Naive thymus-derived CD4-positive, alpha-beta T cell (primary cell): Measurements from ENCODE around the gene VAV3. TPM values are rescaled to one million over a fixed set of nuclear protein-coding genes. Genes with fewer than 3 reads are reported as not detected.
"Not testable (repeated sequence)": the region's sequence is repeated elsewhere in the genome, so short reads cannot be mapped to it uniquely, and the experiment has no call there.

Experiments used
- ATAC-seq: fragments of 150-1000 bp; cut with Tn5 transposase; 2 replicates; pipeline ENCODE4 v1.10.0; 2021; ENCODE audit warnings: mild to moderate bottlenecking, moderate library complexity
- CTCF ChIA-PET: fragments of 350-600 bp; sonication (Branson Sonifier 250); formaldehyde crosslinking; loops from one replicate; lab custom pipeline; 2021; ENCODE audit warnings: antibody characterized with exemption; lab: Charles Lee
- POLR2A ChIA-PET: fragments of 350-600 bp; sonication (Branson Sonifier 250); formaldehyde crosslinking; loops from one replicate; lab custom pipeline; 2021; ENCODE audit warnings: antibody characterized with exemption, inconsistent platforms; lab: Charles Lee
- DNase-seq, 9 donors: peaks; one replicate each; pipeline versions ENCODE4 v3.0.0 to v3.0.0-alpha.2; 2020 to 2022; ENCODE audit warnings: mixed read lengths in 1 of 9
- H3K27ac ChIP-seq: one replicate; pipeline ENCODE4 v1.7.0; 2013; ENCODE audit warnings: mild to moderate bottlenecking, low read depth, low read length, moderate library complexity
- H3K27me3 ChIP-seq, 2 donors: one replicate each; pipeline ENCODE4 v1.7.0; 2013; ENCODE audit warnings: low read length in 2 of 2, mild to moderate bottlenecking in 2 of 2, moderate library complexity in 2 of 2; ENCODE audit not compliant: control insufficient read depth in 2 of 2, insufficient read depth in 2 of 2
- H3K36me3 ChIP-seq, 3 experiments: 1 replicate in 2 of 3; 2 replicates in 1 of 3; pipeline ENCODE4 v1.7.0; 2013; ENCODE audit warnings: low read length in 3 of 3, mild to moderate bottlenecking in 3 of 3, moderate library complexity in 1 of 3; ENCODE audit not compliant: insufficient read depth in 3 of 3, control insufficient read depth in 2 of 3
- H3K4me1 ChIP-seq, 2 donors: one replicate each; pipeline ENCODE4 v1.7.0; 2013; ENCODE audit warnings: low read length in 2 of 2, mild to moderate bottlenecking in 2 of 2, moderate library complexity in 1 of 2; ENCODE audit not compliant: control insufficient read depth in 2 of 2, insufficient read depth in 2 of 2
- H3K4me3 ChIP-seq: 2 replicates; pipeline ENCODE4 v1.7.0; 2013; ENCODE audit warnings: mild to moderate bottlenecking, low read length
- H3K9me3 ChIP-seq, 3 experiments: 1 replicate in 2 of 3; 2 replicates in 1 of 3; pipeline ENCODE4 v1.7.0; 2013; ENCODE audit warnings: low read length in 3 of 3; ENCODE audit not compliant: control insufficient read depth in 2 of 3
- H3K27ac Mint-ChIP-seq, 9 donors: one replicate each; pipeline ENCODE4 v1.8.0; 2020 to 2022; ENCODE audit warnings: mixed read lengths in 9 of 9, mild to moderate bottlenecking in 8 of 9, moderate library complexity in 5 of 9, inconsistent platforms in 2 of 9
- H3K27me3 Mint-ChIP-seq, 5 donors: one replicate each; pipeline ENCODE4 v1.8.0; 2021 to 2022; ENCODE audit warnings: mixed read lengths in 5 of 5, mild to moderate bottlenecking in 1 of 5
- H3K36me3 Mint-ChIP-seq, 5 donors: one replicate each; pipeline ENCODE4 v1.8.0; 2020 to 2022; ENCODE audit warnings: mixed read lengths in 5 of 5, mild to moderate bottlenecking in 3 of 5, inconsistent platforms in 1 of 5
- H3K4me1 Mint-ChIP-seq, 7 donors: one replicate each; pipeline ENCODE4 v1.8.0; 2020 to 2022; ENCODE audit warnings: mixed read lengths in 7 of 7, mild to moderate bottlenecking in 3 of 7, inconsistent platforms in 1 of 7
- H3K4me3 Mint-ChIP-seq, 10 donors: one replicate each; pipeline ENCODE4 v1.8.0; 2020 to 2022; ENCODE audit warnings: mild to moderate bottlenecking in 10 of 10, mixed read lengths in 10 of 10, moderate library complexity in 6 of 10, inconsistent platforms in 2 of 10
- H3K9me3 Mint-ChIP-seq, 11 donors: one replicate each; pipeline ENCODE4 v1.8.0; 2020 to 2022; ENCODE audit warnings: mixed read lengths in 11 of 11, mild to moderate bottlenecking in 4 of 11, inconsistent platforms in 1 of 11, moderate library complexity in 1 of 11
- intact Hi-C, 2 donors: fragments of 100-400 bp; cut with micrococcal nuclease; formaldehyde crosslinking; loops; one replicate each; pipeline ENCODE4 v1.15.1; 2023
- polyA plus RNA-seq, 2 donors: library from polyadenylated mRNA; unstranded; fragments of 300-500 nt; fragmentation: Illumina TruSeq; gene quantifications; one replicate each; pipeline ENCODE4 v1.2.3, GENCODE V29; 2021
- total RNA-seq, 6 experiments: library from RNA in 5 of 6; stranded (reverse) in 5 of 6; gene quantifications; 1 replicate in 5 of 6; 2 replicates in 1 of 6; pipeline ENCODE4 v1.2.3 and lab custom pipeline; 2021 to 2026

Gene VAV3
- total and polyA plus RNA-seq, 7 experiments from 2014 or later: 1.3 to 23.2 (median 2.7) TPM

DNA sequence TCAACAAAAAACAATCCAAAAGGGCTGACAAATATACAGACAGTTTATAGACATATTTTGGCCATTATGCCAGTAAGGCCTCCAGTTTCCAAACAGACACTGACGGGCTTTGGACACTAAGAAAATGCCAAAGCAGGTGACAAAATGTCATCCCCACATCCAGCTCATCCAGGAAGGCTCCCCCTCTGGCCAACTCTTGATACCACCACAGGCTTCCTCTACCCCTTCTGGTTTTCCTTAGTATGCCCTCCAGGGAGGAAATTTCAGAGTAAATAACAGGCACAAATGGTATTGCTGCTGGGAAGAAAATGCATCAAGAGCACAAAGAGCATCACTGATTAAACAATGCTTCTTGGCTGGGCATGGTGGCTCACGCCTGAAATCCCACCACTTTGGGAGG, 225.3 kb downstream of the VAV3 start:
- intact Hi-C loops: no loop called here
- H3K27me3 Mint-ChIP-seq: no peaks in the 10 kb centered on the region
- H3K27ac Mint-ChIP-seq: no peak overlapping the region
- ChIA-PET POLR2A (no interaction called here), CTCF (no interaction called here)
- Histone ChIP-seq H3K9me3 (no peaks in the 10 kb centered on the region), H3K36me3 (no peaks in the 10 kb centered on the region), H3K4me3 (no peak overlapping the region), H3K27ac (no peak overlapping the region), H3K27me3 (no peaks in the 10 kb centered on the region), H3K4me1 (no peaks in the 10 kb centered on the region)
- peaks cover 0 to 19% (median 5%) of the 10 kb centered on the region in 5 donors for H3K36me3 Mint-ChIP-seq
- no peak overlapping the region for H3K4me3 Mint-ChIP-seq
- peaks cover 0 to 3% (median 0%) of the 10 kb centered on the region in 7 donors for H3K4me1 Mint-ChIP-seq
- DNase-seq (no peak), ATAC-seq (no peak)
- peaks cover 0 to 3% (median 0%) of the 10 kb centered on the region in 11 donors for H3K9me3 Mint-ChIP-seq

DNA sequence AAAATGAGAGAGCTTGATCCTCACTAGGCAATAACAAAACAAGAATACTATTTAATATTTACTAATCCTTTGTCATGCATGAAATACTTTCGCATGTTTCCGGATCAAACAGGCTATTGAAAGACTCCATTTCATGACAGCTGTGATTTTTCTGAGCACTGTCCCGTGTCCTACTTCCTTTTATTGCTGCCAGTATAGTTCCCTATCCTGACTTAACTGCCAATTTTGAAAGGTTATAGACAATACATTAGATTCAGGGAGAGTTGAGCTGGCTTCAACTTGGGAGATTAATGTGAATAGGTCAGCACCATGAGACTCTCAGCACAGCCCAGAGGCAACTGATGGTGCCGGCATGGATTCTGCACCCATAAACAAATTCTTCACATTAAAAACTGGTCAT, 225.8 kb downstream of the VAV3 start:
- DNase-seq: no peak
- intact Hi-C loops: no loop called here
- no peak overlapping the region for H3K4me3 Mint-ChIP-seq
- CTCF ChIA-PET: no interaction called here
- peaks cover 0 to 4% (median 1%) of the 10 kb centered on the region in 11 donors for H3K9me3 Mint-ChIP-seq
- H3K27me3 ChIP-seq: no peaks in the 10 kb centered on the region
- H3K36me3 ChIP-seq: no peaks in the 10 kb centered on the region
- no peaks in the 10 kb centered on the region for H3K27me3 Mint-ChIP-seq
- POLR2A ChIA-PET: no interaction called here
- no peak overlapping the region for H3K4me3 ChIP-seq
- H3K4me1 Mint-ChIP-seq: peaks cover 0 to 3% (median 0%) of the 10 kb centered on the region in 7 donors
- ATAC-seq: peak; percentile 62
- H3K27ac ChIP-seq: no peak overlapping the region
- no peak overlapping the region for H3K27ac Mint-ChIP-seq
- H3K4me1 ChIP-seq: no peaks in the 10 kb centered on the region
- H3K9me3 ChIP-seq: no peaks in the 10 kb centered on the region
- peaks cover 0 to 19% (median 7%) of the 10 kb centered on the region in 5 donors for H3K36me3 Mint-ChIP-seq

DNA sequence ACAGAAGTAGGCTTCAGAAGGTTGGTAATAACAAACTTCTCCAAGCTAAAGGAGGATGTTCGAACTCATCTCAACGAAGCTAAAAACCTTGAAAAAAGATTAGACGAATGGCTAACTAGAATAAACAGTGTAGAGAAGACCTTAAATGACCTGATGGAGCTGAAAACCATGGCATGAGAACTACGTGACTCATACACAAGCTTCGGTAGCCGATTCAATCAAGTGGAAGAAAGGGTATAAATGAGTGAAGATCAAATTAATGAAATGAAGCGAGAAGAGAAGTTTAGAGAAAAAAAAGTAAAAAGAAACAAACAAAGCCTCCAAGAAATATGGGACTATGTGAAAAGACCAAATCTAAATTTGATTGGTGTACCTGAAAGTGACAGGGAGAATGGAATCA, 231.6 kb downstream of the VAV3 start:
- DNase-seq, H3K4me3 ChIP-seq, intact Hi-C loops, ATAC-seq, H3K27me3 ChIP-seq, CTCF ChIA-PET, H3K36me3 ChIP-seq, H3K4me1 Mint-ChIP-seq, H3K9me3 ChIP-seq, H3K27ac ChIP-seq, H3K4me3 Mint-ChIP-seq, H3K27me3 Mint-ChIP-seq, H3K4me1 ChIP-seq, H3K27ac Mint-ChIP-seq, POLR2A ChIA-PET: not testable (repeated sequence)
- Mint-ChIP-seq H3K36me3 (peaks cover 0 to 13% (median 12%) of the 10 kb centered on the region in 5 donors), H3K9me3 (peaks cover 0 to 10% (median 5%) of the 10 kb centered on the region in 11 donors)

GRCh38 chr1:107727866-107728265, 237.1 kb downstream of the VAV3 start:
- H3K4me1 ChIP-seq: no peaks in the 10 kb centered on the region
- DNase-seq (no peak), ATAC-seq (no peak)
- Mint-ChIP-seq H3K36me3 (peaks cover 0 to 9% (median 3%) of the 10 kb centered on the region in 5 donors), H3K4me1 (no peaks in the 10 kb centered on the region), H3K27me3 (no peaks in the 10 kb centered on the region), H3K4me3 (no peak overlapping the region), H3K27ac (no peak overlapping the region), H3K9me3 (no peaks in the 10 kb centered on the region)
- POLR2A ChIA-PET: no interaction called here
- H3K27me3 ChIP-seq: no peaks in the 10 kb centered on the region
- intact Hi-C loops: no loop called here
- CTCF ChIA-PET: no interaction called here
- no peaks in the 10 kb centered on the region for H3K9me3 ChIP-seq
- no peak overlapping the region for H3K27ac ChIP-seq
- H3K4me3 ChIP-seq: no peak overlapping the region
- H3K36me3 ChIP-seq: no peaks in the 10 kb centered on the region

GRCh38 chr1:107726860-107727259, 238.1 kb downstream of the VAV3 start:
- intact Hi-C loops: no loop called here
- no peaks in the 10 kb centered on the region for H3K4me1 Mint-ChIP-seq
- DNase-seq (no peak), ATAC-seq (no peak)
- no peaks in the 10 kb centered on the region for H3K27me3 Mint-ChIP-seq
- H3K27ac Mint-ChIP-seq: no peak overlapping the region
- ChIA-PET CTCF (no interaction called here), POLR2A (no interaction called here)
- H3K4me1 ChIP-seq: no peaks in the 10 kb centered on the region
- no peaks in the 10 kb centered on the region for H3K9me3 Mint-ChIP-seq
- H3K27ac ChIP-seq: no peak overlapping the region
- H3K9me3 ChIP-seq: no peaks in the 10 kb centered on the region
- H3K27me3 ChIP-seq: no peaks in the 10 kb centered on the region
- H3K4me3 ChIP-seq: no peak overlapping the region
- H3K36me3 Mint-ChIP-seq: peaks cover 0 to 9% (median 2%) of the 10 kb centered on the region in 5 donors
- no peaks in the 10 kb centered on the region for H3K36me3 ChIP-seq
- H3K4me3 Mint-ChIP-seq: no peak overlapping the region

GRCh38 chr1:107724648-107725047, 240.3 kb downstream of the VAV3 start:
- no peak for DNase-seq
- H3K4me1 Mint-ChIP-seq: no peaks in the 10 kb centered on the region

GRCh38 chr1:107720210-107720609, 244.8 kb downstream of the VAV3 start:
- H3K4me3 Mint-ChIP-seq, H3K27ac Mint-ChIP-seq, DNase-seq, H3K9me3 Mint-ChIP-seq, intact Hi-C loops, H3K27ac ChIP-seq, CTCF ChIA-PET, H3K4me3 ChIP-seq, H3K4me1 ChIP-seq, ATAC-seq, H3K36me3 ChIP-seq, H3K27me3 ChIP-seq, POLR2A ChIA-PET, H3K4me1 Mint-ChIP-seq, H3K9me3 ChIP-seq, H3K27me3 Mint-ChIP-seq: not testable (repeated sequence)
- peaks cover 0 to 19% (median 3%) of the 10 kb centered on the region in 5 donors for H3K36me3 Mint-ChIP-seq

More at GRCh38 chr1:107724648-107725047, 240.3 kb downstream of the VAV3 start:
- Mint-ChIP-seq H3K27me3 (no peaks in the 10 kb centered on the region), H3K9me3 (peaks cover 0 to 2% (median 0%) of the 10 kb centered on the region in 11 donors), H3K4me3 (no peak overlapping the region), H3K36me3 (peaks cover 0 to 13% (median 0%) of the 10 kb centered on the region in 5 donors), H3K27ac (no peak overlapping the region)
- no peak for ATAC-seq
- H3K4me1 ChIP-seq: no peaks in the 10 kb centered on the region
- no peak overlapping the region for H3K4me3 ChIP-seq
- intact Hi-C loops: no loop called here
- POLR2A ChIA-PET: no interaction called here
- no peaks in the 10 kb centered on the region for H3K27me3 ChIP-seq
- H3K9me3 ChIP-seq: no peaks in the 10 kb centered on the region
- H3K27ac ChIP-seq: no peak overlapping the region
- no peaks in the 10 kb centered on the region for H3K36me3 ChIP-seq
- CTCF ChIA-PET: no interaction called here
